ENCODE results near the gene ACAA1. TPM values are rescaled to one million over a fixed set of nuclear protein-coding genes. Genes with fewer than 3 reads are reported as not detected.

The ACAA1 gene
- total and polyA plus RNA-seq, 9 of the 15 experiments (the other 6 are each of a cell fraction or from before 2014, with no cell fraction given) = 4.0 to 88.9 (median 57.2) TPM

GRCh38 chr3:38136777-38137614 lies at the start of gene ACAA1 (continued):
- TF ChIP-seq, protein P1, sequence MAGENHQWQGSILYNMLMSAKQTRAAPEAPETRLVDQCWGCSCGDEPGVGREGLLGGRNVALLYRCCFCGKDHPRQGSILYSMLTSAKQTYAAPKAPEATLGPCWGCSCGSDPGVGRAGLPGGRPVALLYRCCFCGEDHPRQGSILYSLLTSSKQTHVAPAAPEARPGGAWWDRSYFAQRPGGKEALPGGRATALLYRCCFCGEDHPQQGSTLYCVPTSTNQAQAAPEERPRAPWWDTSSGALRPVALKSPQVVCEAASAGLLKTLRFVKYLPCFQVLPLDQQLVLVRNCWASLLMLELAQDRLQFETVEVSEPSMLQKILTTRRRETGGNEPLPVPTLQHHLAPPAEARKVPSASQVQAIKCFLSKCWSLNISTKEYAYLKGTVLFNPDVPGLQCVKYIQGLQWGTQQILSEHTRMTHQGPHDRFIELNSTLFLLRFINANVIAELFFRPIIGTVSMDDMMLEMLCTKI (IDR thresholded peaks at IDR 0.05; ENCODE audit: partially characterized antibody) = no peak
- TF ChIP-seq ATF2 (CRISPR knock-in tag; IDR thresholded peaks at IDR 0.05) (no peak), FOXJ2 (tag; IDR thresholded peaks at IDR 0.05) (no peak), ZNF707 (CRISPR knock-in tag; conservative IDR thresholded peaks at IDR 0.05) (no peak), CGGBP1 (CRISPR knock-in tag; IDR thresholded peaks at IDR 0.05) (no peak), SLC30A9 (CRISPR knock-in tag; IDR thresholded peaks at IDR 0.05) (no peak), ZKSCAN8 (CRISPR knock-in tag; IDR thresholded peaks at IDR 0.05) (no peak), HSF4 (CRISPR knock-in tag; IDR thresholded peaks at IDR 0.05; ENCODE audit: borderline replicate concordance) (no peak; the same call in 1 of the 2 replicates), HNRNPH1 (optimal IDR thresholded peaks at IDR 0.05; ENCODE audit: low read depth, low read length) (no peak), SMARCC2 (IDR thresholded peaks at IDR 0.05; ENCODE audit: low read depth) (no peak), TEAD2 (tag; IDR thresholded peaks at IDR 0.05) (no peak), FOXO4 (CRISPR knock-in tag; IDR thresholded peaks at IDR 0.05) (no peak), ZNF316 (IDR thresholded peaks at IDR 0.05) (no peak), DACH1 (IDR thresholded peaks at IDR 0.05; ENCODE audit: partially characterized antibody) (no peak), UBTF (IDR thresholded peaks at IDR 0.05; ENCODE audit: borderline replicate concordance in 1 of 2, low read depth in 2 of 2, low read length in 2 of 2) (peak; percentile 48 to 71; a peak in 3 of 4 replicates), ZNF217 (CRISPR knock-in tag; IDR thresholded peaks at IDR 0.05) (no peak), NR4A1 (CRISPR knock-in tag; IDR thresholded peaks at IDR 0.05) (0 out of 2 replicates have a peak, but pooled peaks have one; percentile 59), NR4A1 (tag; IDR thresholded peaks at IDR 0.05) (no peak)
- TF ChIP-seq, protein P2, sequence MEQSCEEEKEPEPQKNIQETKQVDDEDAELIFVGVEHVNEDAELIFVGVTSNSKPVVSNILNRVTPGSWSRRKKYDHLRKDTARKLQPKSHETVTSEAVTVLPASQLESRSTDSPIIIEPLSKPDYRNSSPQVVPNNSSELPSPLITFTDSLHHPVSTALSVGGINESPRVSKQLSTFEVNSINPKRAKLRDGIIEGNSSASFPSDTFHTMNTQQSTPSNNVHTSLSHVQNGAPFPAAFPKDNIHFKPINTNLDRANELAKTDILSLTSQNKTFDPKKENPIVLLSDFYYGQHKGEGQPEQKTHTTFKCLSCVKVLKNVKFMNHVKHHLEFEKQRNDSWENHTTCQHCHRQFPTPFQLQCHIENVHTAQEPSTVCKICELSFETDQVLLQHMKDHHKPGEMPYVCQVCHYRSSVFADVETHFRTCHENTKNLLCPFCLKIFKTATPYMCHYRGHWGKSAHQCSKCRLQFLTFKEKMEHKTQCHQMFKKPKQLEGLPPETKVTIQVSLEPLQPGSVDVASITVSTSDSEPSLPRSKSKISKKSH (CRISPR knock-in tag; IDR thresholded peaks at IDR 0.05) = no peak

Measured in K562 (cell line).